Right lung (tissue), 5 donors: ENCODE results near the gene ZBTB17. TPM values are rescaled to one million over a fixed set of nuclear protein-coding genes. Genes with fewer than 3 reads are reported as not detected.
A peak's percentile ranks its signal among the peaks of the same experiment; 100 is the strongest.
"Not testable (repeated sequence)": the region's sequence is repeated elsewhere in the genome, so short reads cannot be mapped to it uniquely, and the experiment has no call there.

Experiments used
- DNase-seq, 2 donors: peaks; one replicate each; pipeline ENCODE4 v3.0.0-alpha.2; 2013
- polyA plus RNA-seq, 5 donors: library from polyadenylated mRNA; unstranded; fragments of 120-200 nt; gene quantifications; one replicate each; pipeline versions ENCODE4 v1.2.1 to v1.2.3, GENCODE V29; 2013; ENCODE audit warnings: inconsistent platforms in 1 of 5, low replicate concordance in 1 of 5; ENCODE audit not compliant: insufficient read length in 5 of 5, insufficient read depth in 1 of 5

Gene ZBTB17
- polyA plus RNA-seq, 5 donors, result 27.8 to 38.2 (median 31.4) TPM

GRCh38 chr1:15935056-15935950, 40.6 kb downstream of the ZBTB17 start:
- DNase-seq, result no peak

DNA sequence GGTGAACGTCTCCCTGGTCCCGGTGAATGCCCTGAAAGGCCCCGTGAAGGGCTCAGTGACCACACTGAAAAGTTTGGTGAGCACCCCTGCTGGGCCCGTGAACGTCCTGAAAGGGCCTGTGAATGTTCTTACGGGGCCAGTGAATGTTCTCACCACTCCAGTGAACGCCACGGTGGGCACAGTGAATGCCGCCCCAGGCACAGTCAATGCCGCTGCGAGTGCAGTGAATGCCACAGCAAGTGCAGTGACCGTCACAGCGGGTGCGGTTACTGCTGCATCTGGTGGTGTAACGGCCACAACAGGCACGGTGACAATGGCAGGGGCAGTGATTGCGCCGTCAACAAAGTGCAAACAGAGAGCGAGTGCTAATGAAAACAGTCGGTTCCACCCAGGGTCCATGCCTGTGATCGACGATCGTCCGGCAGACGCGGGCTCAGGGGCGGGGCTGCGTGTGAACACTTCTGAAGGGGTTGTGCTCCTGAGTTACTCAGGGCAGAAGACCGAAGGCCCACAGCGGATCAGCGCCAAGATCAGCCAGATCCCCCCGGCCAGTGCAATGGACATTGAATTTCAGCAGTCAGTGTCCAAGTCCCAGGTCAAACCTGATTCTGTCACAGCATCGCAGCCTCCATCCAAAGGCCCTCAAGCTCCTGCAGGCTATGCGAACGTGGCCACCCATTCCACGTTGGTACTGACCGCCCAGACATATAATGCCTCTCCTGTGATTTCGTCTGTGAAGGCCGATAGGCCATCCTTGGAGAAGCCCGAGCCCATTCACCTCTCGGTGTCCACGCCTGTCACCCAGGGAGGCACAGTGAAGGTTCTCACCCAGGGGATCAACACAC, 41.5 kb downstream of the ZBTB17 start:
- DNase-seq, result no peak

DNA sequence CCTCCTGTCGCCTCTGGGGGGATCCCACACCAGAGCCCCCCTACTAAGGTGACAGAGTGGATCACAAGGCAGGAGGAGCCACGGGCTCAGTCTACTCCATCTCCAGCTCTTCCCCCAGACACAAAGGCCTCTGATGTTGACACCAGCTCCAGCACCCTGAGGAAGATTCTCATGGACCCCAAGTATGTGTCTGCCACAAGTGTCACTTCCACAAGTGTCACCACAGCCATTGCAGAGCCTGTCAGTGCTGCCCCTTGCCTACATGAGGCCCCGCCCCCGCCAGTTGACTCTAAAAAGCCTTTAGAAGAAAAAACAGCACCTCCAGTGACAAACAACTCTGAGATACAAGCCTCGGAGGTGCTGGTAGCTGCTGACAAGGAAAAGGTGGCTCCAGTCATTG, 42.2 kb downstream of the ZBTB17 start:
- no peak for DNase-seq

- DNase-seq, result no peak
Measured at GRCh38 chr1:15932612-15933011, 43.3 kb downstream of the ZBTB17 start.

- no peak for DNase-seq
Measured at GRCh38 chr1:15931884-15932283, 44.0 kb downstream of the ZBTB17 start.

DNA sequence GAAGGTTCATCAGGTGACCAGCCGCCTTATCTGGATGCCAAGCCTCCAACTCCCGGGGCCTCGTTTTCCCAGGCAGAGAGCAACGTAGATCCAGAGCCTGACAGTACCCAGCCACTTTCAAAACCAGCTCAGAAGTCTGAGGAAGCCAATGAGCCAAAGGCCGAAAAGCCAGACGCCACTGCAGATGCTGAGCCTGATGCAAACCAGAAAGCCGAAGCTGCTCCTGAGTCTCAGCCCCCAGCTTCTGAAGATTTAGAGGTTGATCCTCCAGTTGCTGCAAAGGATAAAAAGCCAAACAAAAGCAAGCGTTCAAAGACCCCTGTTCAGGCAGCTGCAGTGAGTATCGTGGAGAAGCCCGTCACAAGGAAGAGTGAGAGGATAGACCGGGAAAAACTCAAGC, 44.5 kb downstream of the ZBTB17 start:
- DNase-seq, result no peak

GRCh38 chr1:15928971-15929965, 46.6 kb downstream of the ZBTB17 start:
- no peak for DNase-seq

- peak; percentile 33 to 45 for DNase-seq
Measured at GRCh38 chr1:15926448-15926847, 49.5 kb downstream of the ZBTB17 start.

DNA sequence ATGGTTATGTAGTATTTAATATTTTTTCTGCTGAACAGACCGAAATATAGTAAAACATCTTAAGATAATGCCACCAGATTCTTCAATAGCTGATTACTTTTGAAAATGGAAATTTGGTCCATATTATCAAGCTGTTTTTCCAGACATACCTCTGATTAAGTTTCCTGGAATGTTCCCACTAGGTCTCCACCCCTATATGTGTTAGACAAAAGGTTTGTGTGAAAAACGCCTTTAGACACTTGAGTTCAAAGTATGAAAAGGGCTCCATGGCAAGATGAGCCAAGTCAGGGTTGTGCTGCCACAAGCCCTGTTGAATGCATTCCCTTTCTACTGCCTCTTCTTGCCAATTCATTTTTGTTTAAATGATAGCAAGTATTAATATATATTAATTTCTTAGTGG, 52.7 kb downstream of the ZBTB17 start:
- no peak for DNase-seq

DNA sequence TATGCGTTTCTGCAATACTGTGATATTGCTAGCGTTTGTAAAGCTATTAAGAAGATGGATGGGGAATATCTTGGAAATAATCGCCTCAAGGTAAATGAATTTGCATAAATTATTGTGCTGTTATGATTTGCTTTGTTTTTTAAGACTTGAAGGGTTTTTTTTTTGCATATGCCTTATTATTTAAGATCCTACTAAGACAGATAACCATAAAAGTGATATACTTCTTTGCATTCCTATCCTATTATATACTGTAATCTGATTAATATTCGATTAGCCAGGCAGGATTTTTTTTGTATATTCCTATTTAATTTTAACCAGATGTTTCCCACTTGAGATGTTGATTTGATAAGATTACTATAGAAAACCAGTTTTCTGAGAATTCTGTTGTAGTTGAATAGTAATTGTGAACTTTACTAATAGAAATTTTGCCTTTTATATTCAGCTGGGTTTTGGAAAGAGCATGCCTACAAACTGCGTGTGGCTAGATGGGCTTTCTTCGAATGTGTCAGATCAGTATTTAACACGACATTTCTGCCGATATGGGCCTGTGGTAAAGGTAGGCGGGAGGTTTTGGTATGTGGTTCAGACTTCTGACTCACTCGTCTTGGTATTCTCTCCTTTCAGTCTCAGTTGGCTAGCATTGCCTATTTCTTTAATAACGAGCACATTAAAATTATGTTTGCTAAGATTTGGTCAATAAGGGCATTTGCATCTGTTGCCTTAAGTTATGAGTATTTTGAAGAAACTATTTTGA, 56.8 kb downstream of the ZBTB17 start:
- no peak for DNase-seq

DNA sequence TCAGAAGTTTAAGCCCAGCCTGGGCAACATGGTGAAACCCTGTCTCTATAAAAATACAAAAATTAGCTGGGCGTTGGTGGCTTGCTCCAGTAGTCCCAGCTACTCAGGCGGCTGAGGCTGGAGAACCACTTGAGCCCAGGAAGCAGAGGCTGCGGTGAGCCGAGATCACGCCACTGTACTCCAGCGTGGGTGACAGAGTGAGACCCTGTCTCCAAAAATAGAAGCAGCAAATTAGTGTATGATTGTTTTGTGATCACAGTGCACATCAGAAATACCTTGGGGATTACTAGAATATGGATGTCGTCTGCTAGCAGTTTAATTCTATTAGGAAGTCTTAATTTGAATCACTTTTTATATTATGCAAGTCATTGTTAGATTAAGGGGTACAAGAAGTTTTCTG, 59.0 kb downstream of the ZBTB17 start:
- DNase-seq, result no peak

DNA sequence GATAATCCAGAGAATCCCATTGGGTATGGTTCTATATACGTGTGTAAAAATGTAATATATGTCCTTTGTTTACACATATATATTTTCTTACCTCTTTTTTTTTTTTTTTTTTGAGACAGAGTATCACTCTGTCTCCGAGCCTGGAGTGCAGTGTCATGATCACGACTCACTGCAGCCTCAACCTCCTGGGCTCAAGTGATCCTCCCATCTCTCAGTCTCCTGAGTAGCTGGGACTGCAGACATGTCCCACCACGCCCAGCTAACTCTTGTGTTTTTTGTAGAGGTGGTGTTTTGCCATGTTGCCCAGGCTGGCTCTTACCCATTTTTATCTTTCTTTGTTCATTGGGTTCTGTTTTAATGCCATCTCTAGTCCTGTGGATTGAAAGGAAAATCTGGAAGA, 59.5 kb downstream of the ZBTB17 start:
- no peak for DNase-seq

DNA sequence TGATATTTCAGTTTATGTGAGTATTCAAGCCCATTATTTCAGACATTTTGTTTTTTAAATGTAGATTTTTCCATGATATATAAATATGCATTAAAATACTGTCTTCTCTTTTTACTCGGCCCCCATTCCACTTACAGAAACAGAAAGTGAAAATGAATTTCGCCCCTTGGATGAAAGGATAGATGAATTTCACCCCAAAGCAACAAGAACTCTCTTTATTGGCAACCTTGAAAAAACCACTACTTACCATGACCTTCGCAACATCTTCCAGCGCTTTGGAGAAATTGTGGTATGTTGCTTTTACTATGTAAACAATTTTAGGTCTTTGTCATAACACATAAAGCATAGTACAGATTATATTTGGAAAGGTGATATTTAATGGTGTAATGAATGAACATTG, 59.9 kb downstream of the ZBTB17 start:
- DNase-seq, result no peak

GRCh38 chr1:15913607-15914006, 62.3 kb downstream of the ZBTB17 start:
- DNase-seq, result not testable (repeated sequence)

DNA sequence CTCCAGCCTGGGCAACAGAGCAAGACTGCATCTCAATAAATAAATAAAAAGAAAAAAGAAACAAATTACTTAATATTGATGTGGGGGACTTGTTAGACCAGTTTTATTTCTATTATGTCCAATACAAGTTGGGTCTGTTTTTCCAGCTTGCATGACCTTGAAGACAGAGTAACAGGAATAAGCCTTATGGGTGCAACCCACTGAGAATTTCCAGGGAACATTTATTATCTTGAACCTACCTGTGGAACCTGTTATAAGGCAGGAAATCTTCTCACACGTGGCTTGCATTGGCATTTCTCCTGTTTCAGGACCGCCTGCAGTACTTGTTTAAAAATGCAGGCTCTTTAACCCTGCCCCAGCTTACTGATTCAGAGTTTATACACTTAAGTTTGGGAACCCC, 64.0 kb downstream of the ZBTB17 start:
- DNase-seq, result no peak

DNA sequence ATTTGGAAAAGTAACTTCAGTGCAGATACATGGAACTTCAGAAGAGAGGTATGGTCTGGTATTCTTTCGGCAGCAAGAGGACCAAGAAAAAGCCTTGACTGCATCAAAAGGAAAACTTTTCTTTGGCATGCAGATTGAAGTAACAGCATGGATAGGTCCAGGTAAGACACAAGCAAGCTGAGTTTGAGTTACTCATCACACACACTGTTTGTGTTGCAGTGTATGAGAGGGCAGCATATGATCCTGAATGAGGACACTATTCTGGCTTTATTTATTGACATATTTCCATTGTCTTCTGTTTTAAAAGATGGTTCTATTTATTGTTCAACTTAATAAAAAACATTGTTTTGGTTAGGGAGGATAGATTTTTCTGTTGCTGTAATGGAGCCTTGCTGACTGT, 64.8 kb downstream of the ZBTB17 start:
- no peak for DNase-seq

GRCh38 chr1:15908597-15908996, 67.3 kb downstream of the ZBTB17 start:
- no peak for DNase-seq

- no peak for DNase-seq
Measured at GRCh38 chr1:15902882-15903281, 73.0 kb downstream of the ZBTB17 start.

- DNase-seq, result peak in 1 of 2 donors; percentile 17
Measured at GRCh38 chr1:15900662-15901279, 75.1 kb downstream of the ZBTB17 start.

DNA sequence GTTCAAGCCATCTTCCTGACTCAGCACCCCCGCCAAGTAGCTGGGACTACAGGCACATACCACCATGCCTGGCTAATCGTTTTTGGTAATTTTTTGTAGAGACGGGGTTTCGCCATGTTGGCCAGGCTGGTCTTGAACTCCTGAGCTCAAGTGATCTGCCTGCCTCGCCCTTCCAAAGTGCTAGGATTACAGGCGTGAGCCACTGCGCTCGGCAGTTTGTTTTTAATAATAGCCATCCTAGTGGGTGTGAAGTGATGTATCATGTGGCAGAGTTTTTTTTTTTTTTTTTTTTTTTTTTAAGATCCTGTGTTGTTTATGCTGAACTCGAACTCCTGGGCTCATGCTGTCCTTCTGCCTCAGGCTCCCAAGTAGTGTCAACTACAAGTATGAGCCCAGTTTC, 76.6 kb downstream of the ZBTB17 start:
- DNase-seq, result no peak
